ACC112 (cell line): ENCODE results near the gene USP48.
A peak's percentile ranks its signal among the peaks of the same experiment; 100 is the strongest.
"Not testable (repeated sequence)": the region's sequence is repeated elsewhere in the genome, so short reads cannot be mapped to it uniquely, and the experiment has no call there.

Experiments used
- H2AFZ ChIP-seq: fragments of 200-600 bp; sonication (generic); one replicate; pipeline ENCODE4 v1.6.0; 2017; ENCODE audit warnings: antibody characterized with exemption, low read length; ENCODE audit not compliant: unreplicated experiment
- H3K27ac ChIP-seq: fragments of 200-600 bp; sonication (generic); 2 replicates; pipeline ENCODE4 v1.5.1; 2014; ENCODE audit warnings: low read depth, mild to moderate bottlenecking, antibody characterized with exemption, low read length, moderate library complexity
- H3K27me3 ChIP-seq: fragments of 200-600 bp; sonication (generic); 2 replicates; pipeline ENCODE4 v1.6.1; 2014; ENCODE audit warnings: mild to moderate bottlenecking, antibody characterized with exemption, low read length, moderate library complexity, mixed read lengths; ENCODE audit not compliant: insufficient read depth
- H3K36me3 ChIP-seq: fragments of 200-600 bp; sonication (generic); 2 replicates; pipeline ENCODE4 v1.6.1; 2016; ENCODE audit warnings: mild to moderate bottlenecking, antibody characterized with exemption, low read length, moderate library complexity, mixed read lengths; ENCODE audit not compliant: insufficient read depth
- H3K4me1 ChIP-seq: fragments of 200-600 bp; sonication (generic); one replicate; pipeline ENCODE4 v1.6.1; 2016; ENCODE audit warnings: low read length, mixed read lengths; ENCODE audit not compliant: insufficient read depth, unreplicated experiment, control insufficient read depth
- H3K4me3 ChIP-seq: fragments of 200-600 bp; sonication (generic); 2 replicates; pipeline ENCODE4 v1.5.1; 2014; ENCODE audit warnings: mild to moderate bottlenecking, low read depth, low read length
- H3K79me2 ChIP-seq: fragments of 200-600 bp; sonication (generic); one replicate; pipeline ENCODE4 v1.6.0; 2016; ENCODE audit warnings: low read length; ENCODE audit not compliant: control insufficient read depth, unreplicated experiment, insufficient read depth

The USP48 gene

DNA sequence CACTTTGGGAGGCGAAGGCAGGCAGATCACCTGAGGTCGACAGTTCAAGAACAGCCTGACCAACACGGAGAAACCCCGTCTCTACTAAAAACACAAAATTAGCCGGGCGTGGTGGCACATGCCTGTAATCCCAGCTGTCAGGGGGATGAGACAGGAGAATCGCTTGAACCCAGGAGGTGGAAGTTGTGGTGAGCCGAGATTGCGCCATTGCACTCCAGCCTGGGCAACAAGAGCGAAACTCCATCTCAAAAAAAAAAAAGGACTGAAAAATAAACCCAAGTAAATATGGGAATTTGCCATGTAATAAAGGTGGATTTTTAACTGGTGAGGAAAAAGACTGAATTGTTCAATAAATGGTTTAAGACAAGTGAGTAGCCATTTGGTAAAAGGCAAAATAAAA is 11.3 kb downstream of the USP48 start:
- not testable (repeated sequence) for H3K4me3 ChIP-seq, H3K36me3 ChIP-seq, H2AFZ ChIP-seq, H3K27ac ChIP-seq, H3K27me3 ChIP-seq
- Histone ChIP-seq H3K79me2 (peaks cover 79% of the 10 kb centered on the region), H3K4me1 (peaks cover 22% of the 10 kb centered on the region)

DNA sequence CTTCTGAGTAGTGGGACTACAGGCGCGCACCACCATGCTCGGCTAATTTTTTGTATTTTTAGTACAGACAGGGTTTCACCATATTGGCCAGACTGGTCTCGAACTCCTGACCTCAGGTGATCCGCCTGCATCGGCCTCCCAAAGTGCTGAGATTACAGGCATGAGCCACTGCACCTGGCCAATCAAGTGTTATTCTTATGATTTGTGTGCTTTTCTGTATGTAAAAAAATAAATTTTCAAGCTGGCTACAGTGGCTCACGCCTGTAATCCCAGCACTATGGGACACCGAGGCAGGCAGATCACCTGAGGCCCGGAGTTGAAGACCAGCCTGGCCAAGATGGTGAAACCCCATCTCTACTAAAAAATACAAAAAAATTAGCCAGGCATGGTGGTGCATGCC is 12.3 kb downstream of the USP48 start:
- not testable (repeated sequence) for H3K27ac ChIP-seq

DNA sequence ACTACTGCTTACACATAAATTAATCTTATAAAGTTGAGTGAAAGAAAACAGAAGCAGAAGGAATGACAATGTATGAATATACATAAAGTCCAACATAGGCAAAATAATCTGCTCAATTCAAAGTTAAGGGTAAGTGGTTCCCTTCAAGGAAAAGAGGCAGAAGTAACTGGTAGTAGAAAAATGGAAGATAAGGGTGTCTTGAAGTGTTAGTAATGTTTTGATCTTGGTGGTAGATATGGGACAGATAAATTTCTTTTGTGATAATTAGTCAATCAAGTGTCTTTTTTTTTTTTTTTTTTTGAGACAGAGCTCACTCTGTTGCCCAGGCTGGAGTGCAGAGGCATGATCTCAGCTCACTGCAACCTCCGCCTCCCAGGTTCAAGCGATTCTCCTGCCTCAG is 12.7 kb downstream of the USP48 start:
- Histone ChIP-seq H3K79me2 (peaks cover 79% of the 10 kb centered on the region), H3K27ac (no peak overlapping the region), H3K4me1 (peaks cover 35% of the 10 kb centered on the region)

More for the DNA sequence above, 12.3 kb downstream of the USP48 start:
- peaks cover 30% of the 10 kb centered on the region for H3K4me1 ChIP-seq
- H2AFZ ChIP-seq, H3K36me3 ChIP-seq, H3K4me3 ChIP-seq, H3K27me3 ChIP-seq: not testable (repeated sequence)
- peaks cover 82% of the 10 kb centered on the region for H3K79me2 ChIP-seq

DNA sequence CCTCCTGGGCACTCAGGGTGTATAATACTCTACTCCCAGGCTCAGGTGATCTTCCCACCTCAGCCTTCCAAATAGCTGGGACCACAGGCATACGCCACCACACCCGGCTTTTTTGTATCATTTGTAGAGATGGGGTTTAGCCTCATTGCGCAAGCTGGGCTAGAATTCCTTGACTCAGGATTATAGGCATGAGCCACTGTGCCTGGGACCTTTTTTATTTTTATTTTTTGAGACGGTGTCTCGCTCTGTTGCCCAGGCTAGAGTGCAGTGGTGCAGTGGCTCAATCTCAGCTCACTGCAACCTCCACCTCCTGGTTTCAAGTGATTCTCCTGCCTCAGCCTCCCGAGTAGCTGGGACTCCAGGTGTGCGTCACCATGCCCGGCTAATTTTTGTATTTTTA is 15.8 kb downstream of the USP48 start:
- H3K79me2 ChIP-seq, result peaks cover 75% of the 10 kb centered on the region

More for the DNA sequence above, 12.7 kb downstream of the USP48 start:
- Histone ChIP-seq H2AFZ (no peak overlapping the region), H3K36me3 (no peaks in the 10 kb centered on the region), H3K4me3 (no peak overlapping the region), H3K27me3 (no peaks in the 10 kb centered on the region)

DNA sequence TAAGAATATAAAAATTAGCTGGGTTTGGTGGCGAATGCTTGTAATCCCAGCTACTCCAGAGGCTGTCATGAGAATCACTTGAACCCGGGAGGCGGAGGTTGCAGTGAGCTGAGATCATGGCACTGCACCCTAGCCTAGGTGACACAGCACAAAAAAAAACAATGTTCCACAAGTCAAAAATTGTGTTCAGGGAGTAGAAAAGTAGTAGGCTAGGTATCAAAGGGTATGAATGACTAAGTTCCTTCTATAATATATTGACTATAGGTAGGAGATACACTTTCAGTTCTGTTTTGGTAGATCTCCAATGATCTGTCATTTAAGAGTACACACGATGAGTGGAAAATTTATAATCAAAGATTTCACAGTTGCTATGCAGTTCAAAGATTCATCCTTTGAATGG is 16.7 kb downstream of the USP48 start:
- Histone ChIP-seq H2AFZ (no peak overlapping the region), H3K27ac (0 out of 2 replicates have a peak overlapping the region, but pooled peaks have one; percentile 4), H3K4me1 (peaks cover 44% of the 10 kb centered on the region), H3K79me2 (peaks cover 75% of the 10 kb centered on the region), H3K4me3 (no peak overlapping the region), H3K27me3 (no peaks in the 10 kb centered on the region), H3K36me3 (no peaks in the 10 kb centered on the region)

More for the DNA sequence above, 15.8 kb downstream of the USP48 start:
- not testable (repeated sequence) for H3K36me3 ChIP-seq, H3K27me3 ChIP-seq, H3K27ac ChIP-seq, H3K4me3 ChIP-seq, H2AFZ ChIP-seq
- H3K4me1 ChIP-seq, result peaks cover 44% of the 10 kb centered on the region

DNA sequence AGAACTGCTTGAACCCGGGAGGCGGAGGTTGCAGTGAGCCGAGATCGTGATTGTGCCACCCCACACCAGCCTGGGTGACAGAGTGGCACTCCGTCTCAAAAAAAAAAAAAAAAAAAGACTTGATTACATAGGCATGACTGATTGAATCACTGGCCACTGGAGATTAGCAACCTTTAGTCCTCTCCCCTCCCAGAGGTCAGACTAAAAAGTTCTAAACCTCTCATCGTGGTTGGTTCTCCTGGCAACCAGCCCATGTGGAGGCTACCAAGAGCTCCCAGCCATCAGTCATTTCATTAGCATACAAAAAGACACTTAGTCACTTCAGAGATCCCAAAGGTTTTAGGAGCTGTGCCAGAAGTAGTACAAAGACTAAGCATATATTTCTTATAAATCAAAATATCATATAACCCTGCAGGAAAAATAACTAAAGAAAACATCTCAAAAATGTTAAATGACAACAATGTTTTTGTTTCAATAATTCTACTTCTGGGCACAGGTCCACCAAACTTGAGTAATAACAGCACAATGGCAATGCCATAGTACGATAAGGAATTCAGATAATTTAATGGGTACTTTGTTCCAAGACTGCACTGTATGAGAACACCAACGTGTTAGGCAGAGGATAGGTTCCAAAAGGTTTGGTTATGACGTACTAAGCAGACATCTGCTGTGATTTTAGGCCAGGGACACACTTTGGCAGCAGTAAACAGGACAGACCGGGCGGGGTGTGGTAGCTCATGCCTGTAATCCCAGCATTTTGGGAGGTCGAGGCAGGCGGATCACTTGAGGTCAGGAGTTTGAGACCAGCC is 18.1 kb downstream of the USP48 start:
- H3K4me1 ChIP-seq, result peaks cover 47% of the 10 kb centered on the region
- H2AFZ ChIP-seq, result no peak overlapping the region
- H3K27me3 ChIP-seq, result no peaks in the 10 kb centered on the region
- H3K27ac ChIP-seq, result peak overlapping the region; percentile 62
- H3K79me2 ChIP-seq, result peaks cover 78% of the 10 kb centered on the region
- no peak overlapping the region for H3K4me3 ChIP-seq
- H3K36me3 ChIP-seq, result no peaks in the 10 kb centered on the region

DNA sequence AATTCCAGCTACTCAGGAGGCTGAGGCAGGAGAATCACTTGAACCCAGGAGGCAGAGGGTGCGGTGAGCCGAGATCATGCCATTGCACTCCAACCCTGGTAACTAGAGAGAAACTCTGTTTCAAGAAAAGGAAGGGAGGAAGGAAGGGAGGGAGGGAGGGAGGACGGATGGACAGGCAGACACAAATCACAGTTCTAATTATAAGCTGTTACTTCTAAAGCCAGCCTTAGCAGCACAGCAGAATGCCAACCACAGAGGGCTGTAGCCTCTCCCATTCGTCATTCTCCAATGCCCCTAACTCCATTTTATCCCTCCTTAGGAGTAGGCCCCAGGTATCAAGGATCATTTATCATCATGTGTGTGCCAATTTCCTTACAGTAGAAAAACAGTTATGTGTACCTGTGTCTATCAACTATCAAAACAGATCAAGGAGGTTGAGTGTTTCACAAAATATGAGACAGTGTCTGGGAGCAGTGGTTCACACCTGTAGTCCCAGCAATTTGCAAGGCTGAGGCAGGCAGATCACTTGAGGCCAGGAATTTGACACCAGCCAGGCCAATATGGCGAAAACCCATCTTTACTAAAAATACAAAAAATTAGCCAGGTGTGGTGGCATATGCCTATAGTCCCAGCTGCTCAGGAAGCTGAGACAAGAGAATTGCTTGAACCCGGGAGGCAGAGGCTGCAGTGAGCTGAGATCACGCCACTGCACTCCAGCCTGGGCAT is 19.1 kb downstream of the USP48 start:
- Histone ChIP-seq H3K79me2 (peaks cover 79% of the 10 kb centered on the region), H3K36me3 (no peaks in the 10 kb centered on the region), H3K27me3 (no peaks in the 10 kb centered on the region), H3K27ac (peak overlapping the region; percentile 24; the same call in 1 of the 2 replicates), H2AFZ (no peak overlapping the region), H3K4me3 (no peak overlapping the region), H3K4me1 (peaks cover 54% of the 10 kb centered on the region)

DNA sequence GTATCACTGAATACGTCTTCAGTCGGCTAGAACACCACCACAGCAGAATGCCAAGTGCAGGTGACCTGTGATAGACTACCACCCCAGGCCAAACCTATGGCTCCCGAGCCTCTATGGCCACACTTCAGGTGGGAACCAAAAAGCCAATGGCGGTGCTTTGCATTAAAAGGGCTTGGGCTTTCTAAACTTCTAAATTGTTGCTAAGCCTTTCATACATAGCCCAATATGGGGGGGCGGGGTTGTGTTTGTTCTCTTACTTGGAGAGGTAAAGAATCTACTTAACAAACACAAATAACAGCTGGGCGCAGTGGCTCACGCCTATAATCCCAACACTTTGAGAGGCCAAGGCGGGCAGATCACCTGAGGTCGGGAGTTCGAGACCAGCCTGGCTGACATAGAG is 19.7 kb downstream of the USP48 start:
- Histone ChIP-seq H3K4me3 (no peak overlapping the region), H2AFZ (no peak overlapping the region), H3K79me2 (peaks cover 79% of the 10 kb centered on the region), H3K4me1 (peaks cover 49% of the 10 kb centered on the region), H3K27ac (no peak overlapping the region), H3K36me3 (no peaks in the 10 kb centered on the region), H3K27me3 (no peaks in the 10 kb centered on the region)

DNA sequence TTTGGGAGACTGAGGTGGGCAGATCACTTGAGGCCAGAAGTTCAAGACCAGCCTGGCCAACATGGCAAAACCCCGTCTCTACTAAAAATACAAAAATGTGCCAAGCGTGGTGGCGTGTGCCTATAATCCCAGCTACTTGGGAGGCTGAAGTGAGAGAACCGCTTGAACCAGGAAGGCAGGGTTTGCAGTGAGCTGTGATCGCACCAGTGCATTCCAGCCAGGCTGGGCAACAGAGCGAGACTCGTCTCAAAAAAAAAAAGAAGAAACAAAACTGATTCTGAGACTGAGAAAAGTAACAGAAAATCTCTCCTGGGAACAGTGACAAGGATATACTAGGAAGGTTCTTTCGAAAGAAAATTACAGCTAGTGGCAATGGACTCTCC is 20.9 kb downstream of the USP48 start:
- Histone ChIP-seq H2AFZ (no peak overlapping the region), H3K27me3 (no peaks in the 10 kb centered on the region), H3K36me3 (no peaks in the 10 kb centered on the region), H3K4me3 (no peak overlapping the region), H3K27ac (no peak overlapping the region), H3K79me2 (peaks cover 78% of the 10 kb centered on the region), H3K4me1 (peaks cover 36% of the 10 kb centered on the region)

DNA sequence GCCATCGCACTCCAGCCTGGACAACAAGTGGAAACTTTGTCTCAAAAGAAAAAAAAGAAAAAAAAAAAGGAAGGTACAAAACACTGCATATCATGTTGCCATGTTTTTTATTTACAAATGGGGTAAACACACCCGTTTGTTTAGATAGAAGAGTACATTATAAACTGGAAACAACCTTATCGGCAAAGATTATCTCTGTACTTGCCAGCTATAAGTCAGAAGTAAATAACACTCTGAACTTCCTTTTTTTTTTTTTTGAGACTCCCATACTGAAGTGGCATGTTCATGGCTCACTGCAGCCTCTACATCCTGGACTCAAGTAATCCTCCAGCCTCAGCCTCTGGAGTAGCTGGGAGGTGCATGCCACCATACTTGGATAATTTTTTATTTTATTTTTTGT is 21.9 kb downstream of the USP48 start:
- no peak overlapping the region for H3K27ac ChIP-seq
- peaks cover 73% of the 10 kb centered on the region for H3K79me2 ChIP-seq
- H3K27me3 ChIP-seq, result no peaks in the 10 kb centered on the region
- H3K4me1 ChIP-seq, result peaks cover 29% of the 10 kb centered on the region
- H3K4me3 ChIP-seq, result no peak overlapping the region
- no peak overlapping the region for H2AFZ ChIP-seq
- H3K36me3 ChIP-seq, result no peaks in the 10 kb centered on the region

DNA sequence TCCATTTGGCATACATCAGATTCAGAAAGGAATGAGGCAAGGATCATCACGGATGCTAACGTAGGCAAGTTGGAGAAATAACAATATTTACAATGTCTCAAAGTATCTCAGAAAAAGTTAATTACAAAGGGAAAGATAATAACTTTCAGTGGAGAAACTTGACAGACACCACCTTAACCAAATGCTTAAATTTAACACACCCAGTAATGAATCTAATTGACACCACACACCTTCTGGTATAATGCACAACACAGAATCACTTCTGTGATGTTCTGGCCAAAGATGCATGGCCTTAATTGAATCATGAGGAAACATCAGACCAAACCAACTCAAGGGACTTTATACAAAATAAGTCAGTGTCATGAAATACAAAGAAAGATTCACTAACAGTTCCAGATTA is 23.1 kb downstream of the USP48 start:
- Histone ChIP-seq H3K4me3 (no peak overlapping the region), H3K27me3 (no peaks in the 10 kb centered on the region), H3K36me3 (peaks cover 5% of the 10 kb centered on the region; the same call in 1 of the 2 replicates), H3K27ac (no peak overlapping the region), H3K79me2 (peaks cover 67% of the 10 kb centered on the region), H3K4me1 (peaks cover 19% of the 10 kb centered on the region), H2AFZ (no peak overlapping the region)
